GM19455 (cell line): ENCODE data around the gene PLCB3.
A peak's percentile ranks its signal among the peaks of the same experiment; 100 is the strongest.

Source experiments
- ATAC-seq: cut with Tn5 transposase; IDR thresholded peaks from one replicate; pipeline ENCODE4 v1.9.1; 2021; ENCODE audit not compliant: unreplicated experiment

PLCB3 gene

GRCh38 chr11:64265176-64266160 lies 14.1 kb downstream of the PLCB3 start:
- no peak for ATAC-seq

GRCh38 chr11:64266339-64266738 lies 15.0 kb downstream of the PLCB3 start:
- no peak for ATAC-seq

- ATAC-seq: no peak
Observed at GRCh38 chr11:64267207-64267945, 16.0 kb downstream of the PLCB3 start.

- no peak for ATAC-seq
Observed at GRCh38 chr11:64268025-64268892, 16.9 kb downstream of the PLCB3 start.

- ATAC-seq: peak; percentile 23
Observed at GRCh38 chr11:64268893-64269539, 17.7 kb downstream of the PLCB3 start.

- ATAC-seq: peak; percentile 68
Observed at GRCh38 chr11:64269540-64270220, 18.4 kb downstream of the PLCB3 start.

GRCh38 chr11:64275031-64275800 lies 23.9 kb downstream of the PLCB3 start:
- no peak for ATAC-seq

- ATAC-seq: no peak
Observed at GRCh38 chr11:64275841-64276240, 24.5 kb downstream of the PLCB3 start.

- ATAC-seq: no peak
Observed at GRCh38 chr11:64276653-64277431, 25.5 kb downstream of the PLCB3 start.

GRCh38 chr11:64278576-64279190 lies 27.4 kb downstream of the PLCB3 start:
- no peak for ATAC-seq

- ATAC-seq: no peak
Observed at GRCh38 chr11:64281957-64282770, 30.8 kb downstream of the PLCB3 start.

- no peak for ATAC-seq
Observed at GRCh38 chr11:64283092-64283491, 31.8 kb downstream of the PLCB3 start.

- ATAC-seq: peak; percentile 71
Observed at GRCh38 chr11:64284048-64284961, 33.0 kb downstream of the PLCB3 start, which contains the start of gene BAD. Gene BAD (minus strand): TSS chr11:64284665. CDS start chr11:64284368, 297 bp downstream.

- peak; percentile 61 for ATAC-seq
Observed at GRCh38 chr11:64284962-64285884, 33.9 kb downstream of the PLCB3 start, which contains the start of gene GPR137. Gene GPR137 (plus strand): TSS chr11:64285848. CDS start chr11:64286525, 677 bp downstream.
